HG02642 (cell line): ENCODE results near the gene CBFA2T2.
A peak's percentile ranks its signal among the peaks of the same experiment; 100 is the strongest.
"Not testable (repeated sequence)": the region's sequence is repeated elsewhere in the genome, so short reads cannot be mapped to it uniquely, and the experiment has no call there.

Experiments
- ATAC-seq: cut with Tn5 transposase; IDR thresholded peaks from one replicate; pipeline ENCODE4 v1.9.1; 2021; ENCODE audit warnings: mild to moderate bottlenecking; ENCODE audit not compliant: unreplicated experiment, poor library complexity

The CBFA2T2 gene

GRCh38 chr20:33470457-33470856 is 19.4 kb upstream of the CBFA2T2 start:
- ATAC-seq: no peak

DNA sequence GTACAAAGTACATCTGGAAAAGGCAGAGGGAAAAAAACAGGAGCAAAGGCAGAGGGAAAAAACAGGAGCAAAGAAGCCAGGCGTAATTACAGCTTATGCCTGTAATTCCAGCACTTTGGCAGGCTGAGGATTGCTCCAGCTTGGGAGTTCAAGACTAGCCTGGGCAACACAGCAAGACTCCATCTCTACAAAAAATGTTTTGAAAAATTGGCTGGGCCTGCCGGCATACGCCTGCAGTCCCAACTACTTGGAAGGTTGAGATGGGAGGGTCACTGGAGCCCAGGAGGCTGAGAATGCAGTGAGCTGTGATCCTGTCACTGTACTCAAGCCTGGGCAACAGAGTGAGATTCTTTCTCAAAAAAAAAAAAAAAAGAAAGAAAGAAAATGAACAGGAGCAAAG is 19.0 kb upstream of the CBFA2T2 start:
- no peak for ATAC-seq

DNA sequence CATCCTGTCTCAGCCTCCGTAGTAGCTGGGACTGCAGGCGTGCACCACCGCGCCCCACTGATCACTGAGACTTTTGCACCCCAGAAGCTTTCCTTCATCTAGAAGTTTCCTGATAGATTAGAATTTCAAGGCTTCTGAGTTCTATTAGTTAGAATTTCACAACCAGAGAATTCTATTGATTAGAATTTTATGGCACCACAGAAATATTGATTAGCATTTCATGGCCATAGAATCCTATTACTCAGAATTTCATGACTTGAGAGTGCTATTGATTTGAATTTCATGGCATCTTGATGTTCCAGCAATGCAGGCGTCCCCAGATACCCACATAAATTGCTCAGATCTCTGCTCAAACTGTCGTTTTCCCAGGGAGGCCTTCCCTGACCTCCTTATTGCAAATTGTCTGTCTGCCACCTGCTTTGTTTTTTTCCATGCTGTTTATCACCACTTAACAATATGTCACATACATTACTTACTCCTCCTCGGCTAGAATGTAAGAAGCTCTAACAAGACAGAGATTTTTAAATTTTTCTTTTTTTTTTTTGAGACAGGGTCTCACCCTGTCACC is 16.9 kb upstream of the CBFA2T2 start:
- no peak for ATAC-seq

DNA sequence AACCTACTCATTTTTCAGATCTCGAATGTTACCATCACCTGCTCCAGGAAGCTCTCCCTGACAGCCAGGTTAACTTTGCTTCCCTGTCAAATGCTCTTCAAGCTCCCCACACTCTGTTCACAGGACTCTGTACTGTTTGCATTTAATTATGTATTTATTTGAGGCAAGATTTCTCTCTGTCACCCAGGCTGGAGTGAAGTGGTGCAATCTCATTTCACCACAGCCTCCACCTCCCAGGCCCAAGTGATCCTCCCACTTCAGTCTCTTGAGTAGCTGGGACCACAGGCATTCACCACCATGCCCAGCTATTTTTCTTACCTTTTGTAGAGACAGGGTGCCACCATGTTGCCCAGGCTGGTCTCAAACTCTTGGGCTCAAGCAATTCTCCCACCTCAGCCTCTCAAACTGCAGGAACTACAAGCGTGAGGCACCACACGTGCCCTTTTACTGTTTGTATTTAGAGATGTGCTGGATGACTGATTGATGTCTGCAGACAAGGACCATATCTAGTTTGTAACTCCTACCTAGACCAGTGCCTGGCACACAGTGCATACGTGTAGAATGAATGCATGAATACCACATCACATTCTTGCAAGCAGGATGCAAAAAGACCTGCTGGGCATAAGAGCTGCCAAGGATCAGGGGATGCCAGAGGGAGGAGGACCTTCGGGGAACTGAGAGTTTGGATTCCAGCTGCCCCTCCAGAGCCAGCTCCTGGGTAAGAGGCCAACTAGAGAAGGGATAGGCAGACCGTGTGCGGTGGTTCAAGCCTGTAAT is 15.6 kb upstream of the CBFA2T2 start:
- ATAC-seq: no peak

GRCh38 chr20:33474963-33475362 is 14.9 kb upstream of the CBFA2T2 start:
- no peak for ATAC-seq

GRCh38 chr20:33475381-33476152 is 14.3 kb upstream of the CBFA2T2 start:
- ATAC-seq: no peak

DNA sequence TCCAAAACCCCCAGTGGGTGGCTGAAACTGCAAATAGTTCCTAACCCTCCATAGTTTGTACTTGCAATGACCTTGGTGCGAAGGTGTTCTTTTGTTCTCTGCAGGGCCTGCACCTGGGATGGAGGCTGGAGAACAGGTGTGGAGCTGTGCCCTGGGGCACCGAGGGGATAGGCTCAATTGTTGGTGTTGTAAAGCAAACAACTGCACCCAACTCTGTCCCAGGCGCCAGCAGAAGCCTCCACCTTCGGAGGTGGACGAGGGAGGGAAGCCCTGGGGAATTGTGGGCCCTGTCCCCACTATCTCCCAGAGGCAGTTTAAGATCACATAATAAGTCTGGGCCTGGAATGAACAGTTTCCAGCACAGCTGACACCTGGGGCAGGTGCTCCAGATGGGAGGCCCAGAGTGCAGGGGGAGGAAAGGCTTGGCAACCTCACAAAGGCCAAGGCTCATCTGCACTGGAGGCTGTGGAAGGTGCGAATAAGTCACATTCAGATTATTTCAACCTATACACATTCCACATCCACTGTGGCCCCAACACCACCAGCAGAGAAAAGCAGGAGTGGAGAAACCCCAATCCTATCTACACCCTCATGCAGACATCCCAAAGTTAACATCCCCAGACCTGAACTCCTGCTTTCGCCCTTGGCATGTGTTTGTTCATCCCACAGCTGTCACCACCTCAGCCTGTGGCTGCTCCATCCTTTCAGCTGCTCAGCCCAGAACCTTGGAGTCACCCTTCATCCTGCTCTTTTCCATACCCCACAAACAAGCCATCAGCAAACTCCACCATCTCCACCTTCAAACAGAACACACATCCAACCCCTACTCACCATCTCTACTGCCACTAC is 12.3 kb upstream of the CBFA2T2 start:
- no peak for ATAC-seq

DNA sequence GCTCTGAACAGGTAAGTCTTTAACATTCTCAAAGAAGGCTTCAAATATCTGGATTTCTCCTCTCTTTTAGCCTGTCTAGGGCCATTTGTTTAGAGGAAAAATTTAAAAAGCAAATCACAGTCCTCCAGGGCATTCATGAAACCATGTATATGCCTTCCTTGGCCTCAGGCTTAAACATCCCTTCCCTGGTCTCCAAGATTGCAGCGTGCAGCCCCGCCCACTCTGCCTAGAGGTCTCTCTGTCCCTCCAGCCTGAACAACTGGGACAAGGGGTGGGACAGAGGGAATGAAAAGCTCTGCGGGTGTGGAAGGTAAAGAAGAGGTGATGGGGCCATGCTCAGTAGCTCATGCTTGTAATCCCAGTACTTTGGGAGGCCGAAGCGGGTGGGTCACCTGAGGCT is 9.8 kb upstream of the CBFA2T2 start:
- no peak for ATAC-seq

DNA sequence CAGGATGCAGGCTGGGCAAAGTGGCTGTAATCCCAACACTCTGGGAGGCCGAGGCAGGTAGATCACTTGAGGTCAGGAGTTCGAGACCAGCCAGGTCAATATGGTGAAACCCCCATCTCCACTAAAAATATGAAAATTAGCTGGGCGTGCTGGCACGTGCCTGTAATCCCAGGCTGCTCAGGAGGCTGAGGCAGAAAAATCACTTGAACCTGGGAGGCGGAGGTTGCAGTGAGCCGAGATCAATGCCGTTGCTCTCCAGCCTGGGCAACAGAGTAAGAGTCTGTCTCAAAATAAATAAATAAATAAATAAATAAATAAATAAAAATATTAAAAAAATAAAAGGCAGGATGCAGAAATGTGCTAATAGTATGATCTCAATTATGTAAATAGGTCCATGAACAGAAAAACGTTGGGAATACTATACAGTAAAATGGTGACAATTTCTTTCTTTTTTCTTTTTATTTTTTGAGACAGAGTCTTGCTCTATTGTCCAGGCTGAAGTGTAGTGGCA is 8.4 kb upstream of the CBFA2T2 start:
- no peak for ATAC-seq

DNA sequence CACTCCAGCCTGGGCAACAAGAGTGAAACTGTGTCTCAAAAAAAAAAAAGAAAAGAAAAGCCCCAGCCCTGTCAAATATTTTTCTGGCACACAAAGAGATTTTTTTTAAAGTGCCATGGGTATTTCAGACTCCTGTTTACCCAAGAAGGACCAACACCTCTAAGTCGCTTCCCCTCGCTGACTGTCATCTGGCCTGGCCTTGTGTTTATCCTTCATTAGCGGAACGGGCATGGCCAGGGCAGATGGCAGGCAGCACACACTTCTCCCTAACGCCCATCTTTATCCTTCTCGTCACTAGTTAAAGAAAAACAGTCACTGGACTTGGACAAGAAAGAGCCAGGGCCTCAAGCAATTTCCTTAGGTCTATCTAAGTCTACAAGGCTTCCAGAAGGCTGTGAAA is 7.3 kb upstream of the CBFA2T2 start:
- no peak for ATAC-seq

DNA sequence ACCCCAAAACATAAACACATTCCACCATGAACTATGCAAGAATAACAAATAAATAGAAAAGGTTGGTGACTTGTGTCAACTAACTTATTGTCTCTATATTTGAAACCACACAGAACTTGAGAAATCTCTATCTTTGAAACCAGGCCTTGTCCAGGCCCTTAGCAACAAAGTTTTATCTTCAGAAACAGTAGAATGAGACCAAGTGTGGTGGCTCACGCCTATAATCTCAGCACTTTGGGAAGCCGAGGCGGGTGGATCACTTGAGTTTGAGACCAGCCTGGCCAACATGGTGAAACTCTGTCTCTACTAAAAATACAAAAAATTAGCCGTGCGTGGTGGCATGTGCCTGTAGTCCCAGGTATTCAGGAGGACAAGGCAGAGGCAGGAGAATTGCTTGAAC is 6.7 kb upstream of the CBFA2T2 start:
- ATAC-seq: not testable (repeated sequence)

DNA sequence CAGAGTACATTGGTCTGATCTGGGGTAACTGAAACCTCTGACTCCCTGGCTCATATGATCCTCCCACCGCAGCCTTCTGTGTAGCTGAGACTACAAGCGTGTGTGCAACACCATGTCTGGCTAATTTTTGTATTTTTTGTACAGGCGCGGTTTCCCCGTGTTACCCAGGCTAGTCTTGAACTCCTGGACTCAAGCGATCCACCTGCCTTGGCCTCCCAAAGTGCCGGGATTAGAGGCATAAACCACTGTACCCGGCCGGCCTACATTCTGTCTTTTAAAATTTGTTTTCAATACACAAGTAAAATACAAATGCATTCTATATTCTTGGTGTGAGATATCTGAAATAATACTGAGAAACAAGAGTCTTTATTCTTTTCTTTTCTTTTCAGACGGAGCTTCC is 1.7 kb upstream of the CBFA2T2 start:
- no peak for ATAC-seq

DNA sequence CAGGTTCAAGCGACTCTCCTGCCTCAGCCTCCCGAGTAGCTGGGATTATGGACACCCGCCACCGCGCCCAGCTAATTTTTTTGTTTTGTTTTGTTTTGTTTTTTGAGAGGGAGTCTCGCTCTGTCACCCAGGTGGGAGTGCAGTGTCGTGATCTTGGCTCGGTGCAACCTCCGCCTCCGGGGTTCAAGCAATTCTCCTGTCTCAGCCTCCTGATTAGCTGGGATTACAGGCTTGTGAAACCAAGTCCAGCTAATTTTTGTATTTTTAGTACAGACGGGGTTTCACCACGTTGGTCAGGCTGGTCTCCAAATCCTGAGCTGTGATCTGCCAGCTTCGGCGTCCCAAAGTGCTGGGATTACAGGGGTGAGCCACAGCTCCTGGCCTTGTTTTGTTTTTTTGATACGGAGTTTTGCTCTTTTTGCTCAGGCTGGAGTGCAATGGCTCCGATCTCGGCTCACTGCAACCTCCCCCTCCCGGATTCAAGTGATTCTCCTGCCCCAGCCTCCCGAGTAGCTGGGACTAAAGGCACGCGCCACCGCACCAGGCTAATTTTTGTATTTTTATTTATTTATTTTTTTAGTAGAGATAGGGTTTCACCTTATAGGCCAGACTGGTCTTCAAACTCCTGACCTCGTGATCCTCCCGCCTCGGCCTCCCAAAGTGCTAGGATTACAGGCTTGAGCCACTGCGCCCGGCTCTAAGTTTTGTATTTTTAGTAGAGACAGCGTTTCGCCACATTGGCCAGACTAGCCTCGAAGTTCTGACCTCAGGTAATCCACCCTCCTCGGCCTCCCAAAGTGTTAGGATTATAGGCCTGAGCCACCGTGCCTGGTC is 1.0 kb upstream of the CBFA2T2 start:
- not testable (repeated sequence) for ATAC-seq

GRCh38 chr20:33489495-33490022 is 337 bp upstream of the CBFA2T2 start:
- ATAC-seq: peak; percentile 97

DNA sequence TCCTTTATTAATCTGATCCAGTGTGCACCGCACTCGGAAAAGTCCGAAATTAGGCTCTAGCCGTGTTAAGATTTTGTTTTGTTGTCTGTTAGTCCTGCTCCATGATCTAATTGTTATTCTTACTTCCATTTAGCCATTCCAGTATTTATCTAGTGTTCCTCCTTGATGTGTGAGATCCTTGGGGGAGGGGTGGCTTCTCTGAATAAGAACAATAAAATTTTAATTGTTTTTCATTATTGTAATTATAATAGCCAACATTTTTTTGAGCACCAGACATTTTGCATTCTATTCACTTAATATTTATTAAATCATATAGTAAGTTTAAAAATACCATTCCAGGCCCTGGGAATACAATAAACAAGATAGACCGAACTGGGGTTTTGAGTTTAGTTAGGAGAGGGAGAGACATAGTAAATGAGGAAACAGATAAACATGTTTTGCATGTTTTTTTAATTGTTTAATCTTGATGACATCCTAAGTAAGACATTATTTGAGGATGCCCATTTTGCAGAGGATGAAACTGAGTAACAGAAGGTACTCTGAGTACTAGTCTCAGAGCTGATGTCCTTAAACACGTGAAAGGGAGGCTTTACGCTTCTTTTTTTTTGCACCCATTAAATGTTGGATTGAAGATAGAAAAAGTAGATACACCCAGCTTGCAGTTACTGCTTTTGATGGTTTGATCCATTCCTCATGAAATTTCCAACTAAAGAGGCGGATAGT is 1.2 kb downstream of the CBFA2T2 start:
- ATAC-seq: no peak

GRCh38 chr20:33493076-33493766 is 3.3 kb downstream of the CBFA2T2 start:
- no peak for ATAC-seq

- ATAC-seq: not testable (repeated sequence)
These were observed 6.9 kb downstream of the CBFA2T2 start for GRCh38 chr20:33496776-33497175.

- no peak for ATAC-seq
These were observed 9.5 kb downstream of the CBFA2T2 start for GRCh38 chr20:33499355-33499754.
